PFSK-1 (cell line): ENCODE data around the gene SH2D1B.

ENCODE experiments used
- FOXP2 ChIP-seq: optimal IDR thresholded peaks from 2 replicates; pipeline ENCODE3; 2011; ENCODE audit warnings: borderline replicate concordance, control low read depth, inconsistent platforms; ENCODE audit not compliant: insufficient read depth; ENCODE audit errors: extremely low read length, extremely low read depth
- POLR2AphosphoS5 ChIP-seq: IDR thresholded peaks from 2 replicates; pipeline ENCODE4 v1.6.1; 2012; ENCODE audit warnings: low read depth, mild to moderate bottlenecking, control low read depth, low read length, moderate library complexity
- REST ChIP-seq, 2 experiments: IDR thresholded peaks; 2 replicates each; pipeline versions ENCODE4 v1.6.1 to v1.8.0; 2011 to 2012; ENCODE audit warnings: low read depth in 2 of 2, low read length in 2 of 2, control low read depth in 1 of 2, inconsistent platforms in 1 of 2, mild to moderate bottlenecking in 1 of 2, moderate library complexity in 1 of 2; ENCODE audit not compliant: insufficient read depth in 1 of 2
- SIN3A ChIP-seq: IDR thresholded peaks from 2 replicates; pipeline ENCODE4 v1.6.1; 2012; ENCODE audit warnings: mild to moderate bottlenecking, low read length, moderate library complexity, borderline replicate concordance; ENCODE audit not compliant: insufficient read depth
- TAF1 ChIP-seq: IDR thresholded peaks from 2 replicates; pipeline ENCODE4 v1.6.1; 2012; ENCODE audit warnings: low read length, control low read depth, borderline replicate concordance; ENCODE audit not compliant: insufficient read depth

GRCh38 chr1:162407539-162407938 is 4.4 kb downstream of the SH2D1B start:
- TF ChIP-seq REST (IDR thresholded peaks at IDR 0.05; ENCODE audit: insufficient read depth in 1 of 2, low read depth in 2 of 2, low read length in 2 of 2): no peak
- TF ChIP-seq TAF1: no peak
- no peak for TF ChIP-seq POLR2AphosphoS5
- no peak for TF ChIP-seq SIN3A
- TF ChIP-seq FOXP2: no peak
